H1 (cell line): ENCODE data around the gene SPIRE2. TPM values are rescaled to one million over a fixed set of nuclear protein-coding genes. Genes with fewer than 3 reads are reported as not detected.

Experiments used
- polyA plus RNA-seq, 7 experiments: library from polyadenylated mRNA; depleted of rRNA in 3 of 7; stranded (reverse) in 5 of 7; unstranded in 2 of 7; fragments of >200 nt in 5 of 7; fragments of 200-250 nt in 2 of 7; gene quantifications; 1 replicate in 5 of 7; 2 replicates in 1 of 7; 4 replicates in 1 of 7; pipeline versions ENCODE4 v1.2.1 to v1.2.3, GENCODE V29; 2011 to 2013; ENCODE audit warnings: missing spikeins in 2 of 7, mixed read lengths in 2 of 7
- total RNA-seq: library from RNA; stranded (reverse); fragmentation: NEBNext Ultra II Directional; extraction: Animal tissue kit (Norgen Biotek cat#: 25700); gene quantifications from 2 replicates; pipeline ENCODE4 v1.2.1, GENCODE V29; 2021
- TF ChIP-seq, protein P1 (sequence below): IDR thresholded peaks from 2 replicates; pipeline ENCODE4 v1.6.1; 2012; ENCODE audit warnings: low read length, inconsistent platforms

SPIRE2 gene
- total and polyA plus RNA-seq, 2 of the 8 experiments (the other 6 are each of a cell fraction or from before 2014, with no cell fraction given), result 7.4 to 15.4 TPM

DNA sequence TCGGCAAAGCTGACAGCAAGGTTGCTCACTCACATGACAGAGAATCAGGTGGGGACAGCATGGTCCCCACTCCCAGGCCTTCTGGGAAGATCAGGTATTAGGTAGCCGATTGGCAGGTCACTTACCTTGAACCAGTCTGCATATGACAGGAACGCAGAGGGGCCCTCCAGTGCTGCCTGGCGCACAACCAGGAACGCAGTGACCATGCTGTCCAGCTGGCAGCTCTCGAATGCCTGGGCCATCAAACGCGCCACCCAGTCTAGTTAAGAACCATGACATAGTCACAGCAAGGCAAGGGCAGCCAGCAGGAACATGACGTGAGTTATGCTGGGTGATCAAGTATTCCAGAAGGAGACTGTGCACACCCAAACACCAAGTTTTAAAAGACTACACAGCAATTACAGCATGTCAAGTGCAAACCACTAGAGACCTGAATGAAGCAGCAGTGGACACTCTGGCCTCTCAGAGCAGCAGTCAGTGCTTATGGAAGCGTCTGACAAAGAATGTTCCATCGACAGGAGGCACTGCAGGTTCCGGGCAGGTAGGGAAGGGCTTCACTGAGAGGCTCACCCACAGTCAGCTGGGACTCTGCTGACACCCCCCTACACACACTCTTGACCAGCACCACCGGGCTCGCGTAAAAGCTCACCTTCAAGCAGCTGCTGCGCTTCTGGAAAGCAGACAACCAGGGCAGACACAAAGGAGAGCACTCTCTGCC is 36.8 kb upstream of the SPIRE2 start (continued):
- TF ChIP-seq, protein P1, sequence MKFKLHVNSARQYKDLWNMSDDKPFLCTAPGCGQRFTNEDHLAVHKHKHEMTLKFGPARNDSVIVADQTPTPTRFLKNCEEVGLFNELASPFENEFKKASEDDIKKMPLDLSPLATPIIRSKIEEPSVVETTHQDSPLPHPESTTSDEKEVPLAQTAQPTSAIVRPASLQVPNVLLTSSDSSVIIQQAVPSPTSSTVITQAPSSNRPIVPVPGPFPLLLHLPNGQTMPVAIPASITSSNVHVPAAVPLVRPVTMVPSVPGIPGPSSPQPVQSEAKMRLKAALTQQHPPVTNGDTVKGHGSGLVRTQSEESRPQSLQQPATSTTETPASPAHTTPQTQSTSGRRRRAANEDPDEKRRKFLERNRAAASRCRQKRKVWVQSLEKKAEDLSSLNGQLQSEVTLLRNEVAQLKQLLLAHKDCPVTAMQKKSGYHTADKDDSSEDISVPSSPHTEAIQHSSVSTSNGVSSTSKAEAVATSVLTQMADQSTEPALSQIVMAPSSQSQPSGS, result no peak
- TF ChIP-seq, all 59 proteins: peak for 0
